GM18867 (cell line): Measurements from ENCODE around the gene ZNHIT2.
A peak's percentile ranks its signal among the peaks of the same experiment; 100 is the strongest.

ENCODE experiments used
- ATAC-seq: cut with Tn5 transposase; IDR thresholded peaks from one replicate; pipeline ENCODE4 v1.9.1; 2021; ENCODE audit warnings: mild to moderate bottlenecking, moderate library complexity; ENCODE audit not compliant: unreplicated experiment

Gene ZNHIT2

GRCh38 chr11:65078786-65079342 lies 38.6 kb downstream of the ZNHIT2 start:
- no peak for ATAC-seq

GRCh38 chr11:65078151-65078550 lies 39.4 kb downstream of the ZNHIT2 start:
- ATAC-seq, result peak; percentile 58

DNA sequence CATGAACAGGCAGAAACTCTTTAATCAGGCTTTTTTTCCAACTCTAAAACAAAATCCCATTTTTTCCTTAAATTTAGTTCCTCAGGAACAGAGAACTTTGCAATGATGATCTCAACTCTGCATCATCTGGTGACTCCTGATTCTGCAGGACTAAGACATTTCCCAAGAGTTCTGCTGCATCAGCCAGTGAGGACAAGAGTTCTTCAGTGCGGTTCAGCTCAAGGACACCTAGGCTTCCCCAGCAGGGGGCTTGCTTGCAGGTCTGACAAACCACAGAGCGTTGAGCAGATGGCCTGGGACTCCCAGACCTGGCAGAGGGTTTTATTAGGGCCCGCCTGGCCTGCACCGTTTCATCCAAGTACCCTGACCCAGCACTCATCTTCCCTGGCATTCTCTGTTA lies 40.0 kb downstream of the ZNHIT2 start:
- ATAC-seq, result no peak

DNA sequence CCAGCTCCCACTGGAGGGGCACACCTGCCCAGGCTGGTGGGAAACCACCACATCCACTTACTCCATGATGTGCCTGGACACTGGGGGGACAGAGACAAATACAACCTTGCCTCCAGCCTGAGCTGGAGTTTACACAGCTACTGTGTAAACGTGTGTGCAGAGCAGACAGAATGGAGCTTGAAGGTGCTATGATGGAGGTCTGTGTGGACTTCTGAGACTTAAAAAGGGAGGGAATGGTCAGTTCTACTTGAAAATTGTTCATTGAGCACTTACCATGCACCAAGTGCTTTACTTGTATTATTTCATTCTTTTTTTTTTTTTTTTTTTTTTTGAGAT lies 44.9 kb downstream of the ZNHIT2 start:
- no peak for ATAC-seq

DNA sequence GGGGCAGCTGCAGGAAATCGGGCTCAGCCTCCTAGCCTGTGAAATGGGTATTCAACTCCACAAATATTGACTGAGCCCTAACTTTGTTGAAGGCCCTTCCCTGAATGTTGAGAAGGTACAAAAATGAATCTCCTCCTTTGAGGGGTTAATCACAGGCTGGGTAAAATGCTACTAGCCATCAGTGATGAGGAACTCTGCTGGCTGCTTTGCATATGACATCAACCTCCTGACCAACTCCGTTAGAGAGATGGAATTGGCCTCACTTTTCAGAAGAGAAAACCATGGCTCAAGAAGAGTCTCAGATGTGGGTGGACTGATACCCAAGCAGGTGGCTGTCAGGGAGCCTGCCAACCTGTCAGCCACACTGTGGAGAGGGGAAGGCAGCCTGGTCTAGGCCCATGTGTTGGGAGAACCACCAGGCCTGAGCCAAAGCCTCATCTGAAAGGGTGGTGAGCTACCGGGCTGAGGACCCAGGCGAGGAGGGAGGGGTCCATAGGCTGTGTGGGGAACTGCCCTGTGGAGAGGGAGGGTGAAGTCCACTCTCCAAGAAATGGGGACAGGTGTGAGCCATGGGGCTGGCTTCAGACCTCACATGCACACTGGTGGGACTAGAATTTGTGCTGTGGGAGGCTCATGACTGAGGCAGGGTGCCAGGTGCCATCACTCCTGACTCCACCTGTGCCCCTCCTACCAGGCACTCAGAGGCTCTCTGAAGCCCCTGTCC lies 45.4 kb downstream of the ZNHIT2 start:
- no peak for ATAC-seq

DNA sequence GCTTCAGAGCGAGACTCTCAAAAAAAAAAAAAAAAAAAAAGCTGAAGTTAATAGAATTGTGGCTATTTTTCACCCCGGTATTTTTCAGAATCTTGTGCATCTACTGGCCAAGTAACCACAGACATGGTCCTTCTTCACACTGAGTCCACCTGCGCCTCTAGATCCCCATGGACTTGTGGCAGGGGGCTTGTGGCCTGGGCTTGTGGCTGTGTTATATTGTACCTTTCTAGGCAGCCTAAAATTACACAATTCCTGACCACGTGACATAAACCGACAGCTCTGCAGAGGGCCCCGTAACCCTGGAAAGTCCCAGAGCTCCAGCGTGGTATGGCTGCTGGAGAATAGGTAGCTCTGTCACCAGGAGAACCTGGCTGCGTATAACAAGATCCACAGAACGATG lies 48.3 kb downstream of the ZNHIT2 start:
- ATAC-seq, result no peak

- ATAC-seq, result no peak
These were observed 50.1 kb downstream of the ZNHIT2 start for GRCh38 chr11:65067446-65067845.

DNA sequence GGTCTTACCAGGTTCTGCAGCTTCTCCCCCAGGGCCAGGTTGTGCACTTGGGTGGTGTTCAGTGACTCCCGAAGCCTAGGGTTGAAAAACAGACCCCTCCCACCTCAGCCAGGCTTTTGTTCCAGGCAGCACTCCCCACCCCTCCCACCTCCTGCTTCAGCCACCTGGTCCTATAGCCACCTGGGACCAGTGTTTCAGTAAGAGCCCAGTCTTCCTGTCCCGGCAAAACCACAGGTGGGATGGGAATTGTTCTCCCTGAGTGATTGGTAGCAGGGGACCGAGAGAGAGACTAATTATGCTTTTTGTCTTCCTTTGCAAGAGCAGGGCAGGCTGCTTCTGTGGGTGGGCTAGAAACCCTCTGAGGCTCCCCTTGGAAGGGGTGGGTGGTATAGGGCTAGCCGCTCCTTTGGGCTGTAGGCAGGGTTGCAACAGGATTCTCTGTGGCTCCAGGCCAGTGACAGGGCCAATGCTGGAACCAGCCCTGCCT lies 50.7 kb downstream of the ZNHIT2 start:
- no peak for ATAC-seq
